Neural cell (in vitro differentiated cells): ENCODE data around the gene NUDT16. TPM values are rescaled to one million over a fixed set of nuclear protein-coding genes. Genes with fewer than 3 reads are reported as not detected.
"Not testable (repeated sequence)": the region's sequence is repeated elsewhere in the genome, so short reads cannot be mapped to it uniquely, and the experiment has no call there.

Source experiments
- H2AFZ ChIP-seq: fragments of 200-600, 300-800 bp; sonication (generic), shearing (Covaris generic); 2 replicates; pipeline ENCODE4 v1.6.0; 2014; ENCODE audit warnings: low read depth, mild to moderate bottlenecking, antibody characterized with exemption, low read length, moderate library complexity
- H3F3A ChIP-seq: fragments of 200-600 bp; shearing (Covaris generic); 2 replicates; pipeline ENCODE4 v1.6.1; 2016; ENCODE audit warnings: mild to moderate bottlenecking, moderate library complexity, mixed read lengths, antibody characterized with exemption, low read length; ENCODE audit not compliant: insufficient read depth, poor library complexity, severe bottlenecking
- H3K27ac ChIP-seq: fragments of 200-600, 300-800 bp; sonication (generic), shearing (Covaris generic); 2 replicates; pipeline ENCODE4 v1.5.1; 2014; ENCODE audit warnings: mild to moderate bottlenecking, low read length, moderate library complexity
- H3K27me3 ChIP-seq: fragments of 300-800, 200-600 bp; sonication (generic), shearing (Covaris generic); 2 replicates; pipeline ENCODE4 v1.6.0; 2014; ENCODE audit warnings: mild to moderate bottlenecking, low read depth, low read length, moderate library complexity; ENCODE audit not compliant: insufficient read depth
- H3K36me3 ChIP-seq: fragments of 300-800, 200-600 bp; sonication (generic), shearing (Covaris generic); 2 replicates; pipeline ENCODE4 v1.5.1; 2014; ENCODE audit warnings: mild to moderate bottlenecking, antibody characterized with exemption, low read length, moderate library complexity; ENCODE audit not compliant: insufficient read depth
- H3K4me2 ChIP-seq: fragments of 300-800, 200-600 bp; sonication (generic), shearing (Covaris generic); 2 replicates; pipeline ENCODE4 v1.6.0; 2014; ENCODE audit warnings: mild to moderate bottlenecking, low read length
- H3K4me3 ChIP-seq: fragments of 300-800, 200-600 bp; sonication (generic), shearing (Covaris generic); 2 replicates; pipeline ENCODE4 v1.5.1; 2014; ENCODE audit warnings: mild to moderate bottlenecking, low read length, moderate library complexity
- H3K79me2 ChIP-seq: fragments of 200-600 bp; shearing (Covaris generic); replicated peaks from 2 replicates; pipeline ENCODE4 v1.6.0; 2014; ENCODE audit warnings: mild to moderate bottlenecking, low read length, moderate library complexity; ENCODE audit not compliant: insufficient read depth
- H3K9ac ChIP-seq: fragments of 300-800, 200-600 bp; sonication (generic), shearing (Covaris generic); 2 replicates; pipeline ENCODE4 v1.6.1; 2016; ENCODE audit warnings: mild to moderate bottlenecking, low read length, mixed read lengths
- H3K9me2 ChIP-seq: fragments of 200-600 bp; shearing (Covaris generic); 2 replicates; pipeline ENCODE4 v1.6.1; 2016; ENCODE audit warnings: mild to moderate bottlenecking, low read length, mixed read lengths; ENCODE audit not compliant: insufficient read depth
- H3K9me3 ChIP-seq: fragments of 200-600, 300-800 bp; sonication (generic), shearing (Covaris generic); 2 replicates; pipeline ENCODE4 v1.6.1; 2016; ENCODE audit warnings: mild to moderate bottlenecking, mixed run types, low read length, moderate library complexity, mixed read lengths
- H4K20me1 ChIP-seq: fragments of 200-600 bp; shearing (Covaris generic); 2 replicates; pipeline ENCODE4 v1.6.1; 2016; ENCODE audit warnings: mild to moderate bottlenecking, mixed run types; ENCODE audit not compliant: insufficient read depth
- CTCF ChIP-seq: fragments of 450-650 bp; IDR thresholded peaks from 2 replicates; pipeline ENCODE4 v1.5.1; 2014; ENCODE audit warnings: antibody characterized with exemption, mild to moderate bottlenecking, moderate library complexity; ENCODE audit not compliant: poor library complexity, severe bottlenecking
- EP300 ChIP-seq: fragments of 450-650 bp; conservative IDR thresholded peaks from 2 replicates; pipeline ENCODE4 v1.6.1; 2014; ENCODE audit warnings: antibody characterized with exemption, mild to moderate bottlenecking, moderate library complexity; ENCODE audit not compliant: poor library complexity, severe bottlenecking
- EZH2 ChIP-seq: fragments of 200-600, 300-800 bp; shearing (Covaris generic), sonication (generic); IDR thresholded peaks from 2 replicates; pipeline ENCODE4 v1.6.1; 2014; ENCODE audit warnings: antibody characterized with exemption, low read length, borderline replicate concordance, mild to moderate bottlenecking; ENCODE audit not compliant: insufficient read depth, poor library complexity, severe bottlenecking
- MXI1 ChIP-seq: fragments of 450-650 bp; conservative IDR thresholded peaks from 2 replicates; pipeline ENCODE4 v1.6.1; 2014; ENCODE audit warnings: antibody characterized with exemption, mild to moderate bottlenecking; ENCODE audit not compliant: poor library complexity, severe bottlenecking
- POLR2AphosphoS5 ChIP-seq: IDR thresholded peaks from 2 replicates; pipeline ENCODE4 v1.6.1; 2012
- RAD21 ChIP-seq: fragments of 450-650 bp; conservative IDR thresholded peaks from 2 replicates; pipeline ENCODE4 v1.6.1; 2014; ENCODE audit warnings: antibody characterized with exemption, mild to moderate bottlenecking, moderate library complexity
- SMC3 ChIP-seq: fragments of 450-650 bp; conservative IDR thresholded peaks from 2 replicates; pipeline ENCODE4 v1.6.1; 2014; ENCODE audit warnings: antibody characterized with exemption, mild to moderate bottlenecking, moderate library complexity; ENCODE audit not compliant: poor library complexity
- TAF1 ChIP-seq: IDR thresholded peaks from 2 replicates; pipeline ENCODE4 v1.6.1; 2012; ENCODE audit warnings: low read depth
- polyA plus RNA-seq: library from polyadenylated mRNA; depleted of rRNA; stranded (reverse); fragments of >200 nt; gene quantifications from 2 replicates; pipeline ENCODE4 v1.2.3, GENCODE V29; 2014
- TF ChIP-seq, protein P1 (sequence below): IDR thresholded peaks from 2 replicates; pipeline ENCODE4 v1.6.1; 2012; ENCODE audit warnings: borderline replicate concordance

The NUDT16 gene
- polyA plus RNA-seq, 1 donor from 2014 or later: 6.1 TPM

DNA sequence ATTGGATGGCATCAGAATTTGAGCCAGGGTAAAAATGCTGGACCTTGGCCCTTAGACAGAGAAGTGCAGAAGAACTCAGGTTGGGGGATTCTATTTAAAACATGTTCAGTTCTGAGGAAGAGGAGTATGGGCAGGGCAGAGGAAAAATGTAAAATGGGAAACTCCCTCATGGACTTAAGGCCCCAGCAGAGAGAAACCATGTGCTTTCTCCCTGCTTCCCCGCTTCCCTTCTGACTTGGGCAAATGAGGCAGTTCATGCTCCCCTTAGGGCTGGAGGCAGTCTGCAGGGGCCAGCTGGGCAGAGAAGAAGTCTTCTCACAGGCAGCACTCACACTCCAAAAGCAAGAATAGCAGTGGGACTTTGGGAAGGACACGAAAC lies 9.9 kb upstream of the NUDT16 start (continued):
- TF ChIP-seq SMC3: no peak
- no peak for TF ChIP-seq MXI1
- no peak for TF ChIP-seq TAF1
- no peak for TF ChIP-seq POLR2AphosphoS5
- TF ChIP-seq RAD21: no peak

- H3K27ac ChIP-seq: no peak overlapping the region
- H3K9ac ChIP-seq: no peak overlapping the region
- H3K36me3 ChIP-seq: no peaks in the 10 kb centered on the region
- H3K79me2 ChIP-seq: no peaks in the 10 kb centered on the region
- no peak overlapping the region for H2AFZ ChIP-seq
- TF ChIP-seq EZH2: no peak
- no peak for TF ChIP-seq RAD21
- TF ChIP-seq MXI1: no peak
- no peak for TF ChIP-seq TAF1
- TF ChIP-seq EP300: no peak
- H3K27me3 ChIP-seq: no peaks in the 10 kb centered on the region
- H3K9me3 ChIP-seq: no peaks in the 10 kb centered on the region
- no peaks in the 10 kb centered on the region for H3F3A ChIP-seq
- H4K20me1 ChIP-seq: no peaks in the 10 kb centered on the region
- H3K4me2 ChIP-seq: no peak overlapping the region
- no peak overlapping the region for H3K4me3 ChIP-seq
- H3K9me2 ChIP-seq: no peaks in the 10 kb centered on the region
Observed at GRCh38 chr3:131374741-131375140, 6.8 kb upstream of the NUDT16 start.

- H2AFZ ChIP-seq: peak overlapping the region; percentile 83
- not testable (repeated sequence) for H3K27ac ChIP-seq, H3K9me2 ChIP-seq, H3K36me3 ChIP-seq, H3K79me2 ChIP-seq, H3F3A ChIP-seq, H3K9me3 ChIP-seq, H3K27me3 ChIP-seq, H4K20me1 ChIP-seq
- peak overlapping the region; percentile 85 for H3K4me3 ChIP-seq
- peak overlapping the region; percentile 35 for H3K4me2 ChIP-seq
- peak overlapping the region; percentile 68 for H3K9ac ChIP-seq
Observed at GRCh38 chr3:131380821-131381444, 641 bp upstream of the NUDT16 start.

DNA sequence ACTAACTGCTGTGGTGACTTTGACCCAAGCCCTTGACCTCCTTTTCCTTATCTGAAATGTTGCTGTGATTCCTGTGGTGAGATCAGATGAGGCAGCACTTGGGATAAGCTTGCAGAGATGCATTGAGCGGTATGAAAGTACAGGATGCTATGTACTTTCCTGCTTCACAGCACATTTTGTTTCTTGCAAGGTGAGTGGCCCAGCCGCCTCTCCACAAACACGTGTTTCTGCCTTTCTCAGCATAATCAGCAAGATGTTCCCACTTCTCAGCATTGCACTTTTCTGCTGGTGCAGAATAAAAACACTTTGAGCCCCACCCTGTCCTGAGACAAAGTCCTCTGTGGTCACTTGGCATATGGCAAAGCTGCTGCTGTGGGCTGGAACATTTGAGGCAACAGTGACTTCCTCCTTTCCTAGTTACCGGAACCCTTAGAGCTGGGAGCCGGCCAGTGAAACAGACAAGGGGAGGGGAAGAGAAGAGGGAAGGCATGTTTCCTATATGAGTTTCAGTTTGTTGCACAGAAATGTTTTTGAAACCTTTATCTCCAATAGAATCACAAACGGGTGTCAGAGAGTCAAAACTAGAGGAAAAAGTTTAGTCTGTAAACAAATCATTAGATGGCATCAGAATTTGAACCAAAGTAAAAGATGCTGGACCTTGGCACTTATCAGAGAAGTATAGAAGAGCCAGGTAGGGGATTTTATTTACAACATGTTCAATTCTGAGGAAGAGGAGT lies 5.0 kb downstream of the NUDT16 start:
- no peak overlapping the region for H3K4me3 ChIP-seq
- no peaks in the 10 kb centered on the region for H3K36me3 ChIP-seq
- no peaks in the 10 kb centered on the region for H3K9me2 ChIP-seq
- H3K4me2 ChIP-seq: no peak overlapping the region
- TF ChIP-seq EP300 (no peak), SMC3 (no peak), EZH2 (no peak), CTCF (no peak), TAF1 (no peak), RAD21 (no peak), POLR2AphosphoS5 (no peak), MXI1 (no peak)
- TF ChIP-seq, protein P1, sequence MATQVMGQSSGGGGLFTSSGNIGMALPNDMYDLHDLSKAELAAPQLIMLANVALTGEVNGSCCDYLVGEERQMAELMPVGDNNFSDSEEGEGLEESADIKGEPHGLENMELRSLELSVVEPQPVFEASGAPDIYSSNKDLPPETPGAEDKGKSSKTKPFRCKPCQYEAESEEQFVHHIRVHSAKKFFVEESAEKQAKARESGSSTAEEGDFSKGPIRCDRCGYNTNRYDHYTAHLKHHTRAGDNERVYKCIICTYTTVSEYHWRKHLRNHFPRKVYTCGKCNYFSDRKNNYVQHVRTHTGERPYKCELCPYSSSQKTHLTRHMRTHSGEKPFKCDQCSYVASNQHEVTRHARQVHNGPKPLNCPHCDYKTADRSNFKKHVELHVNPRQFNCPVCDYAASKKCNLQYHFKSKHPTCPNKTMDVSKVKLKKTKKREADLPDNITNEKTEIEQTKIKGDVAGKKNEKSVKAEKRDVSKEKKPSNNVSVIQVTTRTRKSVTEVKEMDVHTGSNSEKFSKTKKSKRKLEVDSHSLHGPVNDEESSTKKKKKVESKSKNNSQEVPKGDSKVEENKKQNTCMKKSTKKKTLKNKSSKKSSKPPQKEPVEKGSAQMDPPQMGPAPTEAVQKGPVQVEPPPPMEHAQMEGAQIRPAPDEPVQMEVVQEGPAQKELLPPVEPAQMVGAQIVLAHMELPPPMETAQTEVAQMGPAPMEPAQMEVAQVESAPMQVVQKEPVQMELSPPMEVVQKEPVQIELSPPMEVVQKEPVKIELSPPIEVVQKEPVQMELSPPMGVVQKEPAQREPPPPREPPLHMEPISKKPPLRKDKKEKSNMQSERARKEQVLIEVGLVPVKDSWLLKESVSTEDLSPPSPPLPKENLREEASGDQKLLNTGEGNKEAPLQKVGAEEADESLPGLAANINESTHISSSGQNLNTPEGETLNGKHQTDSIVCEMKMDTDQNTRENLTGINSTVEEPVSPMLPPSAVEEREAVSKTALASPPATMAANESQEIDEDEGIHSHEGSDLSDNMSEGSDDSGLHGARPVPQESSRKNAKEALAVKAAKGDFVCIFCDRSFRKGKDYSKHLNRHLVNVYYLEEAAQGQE: no peak
- no peak overlapping the region for H3K9ac ChIP-seq
- H2AFZ ChIP-seq: no peak overlapping the region
- no peak overlapping the region for H3K27ac ChIP-seq
- H3K27me3 ChIP-seq: no peaks in the 10 kb centered on the region
- H3K79me2 ChIP-seq: no peaks in the 10 kb centered on the region
- H3F3A ChIP-seq: no peaks in the 10 kb centered on the region
- H4K20me1 ChIP-seq: no peaks in the 10 kb centered on the region
- no peaks in the 10 kb centered on the region for H3K9me3 ChIP-seq
